Measurements from ENCODE around the gene TM2D3.

Gene TM2D3

DNA sequence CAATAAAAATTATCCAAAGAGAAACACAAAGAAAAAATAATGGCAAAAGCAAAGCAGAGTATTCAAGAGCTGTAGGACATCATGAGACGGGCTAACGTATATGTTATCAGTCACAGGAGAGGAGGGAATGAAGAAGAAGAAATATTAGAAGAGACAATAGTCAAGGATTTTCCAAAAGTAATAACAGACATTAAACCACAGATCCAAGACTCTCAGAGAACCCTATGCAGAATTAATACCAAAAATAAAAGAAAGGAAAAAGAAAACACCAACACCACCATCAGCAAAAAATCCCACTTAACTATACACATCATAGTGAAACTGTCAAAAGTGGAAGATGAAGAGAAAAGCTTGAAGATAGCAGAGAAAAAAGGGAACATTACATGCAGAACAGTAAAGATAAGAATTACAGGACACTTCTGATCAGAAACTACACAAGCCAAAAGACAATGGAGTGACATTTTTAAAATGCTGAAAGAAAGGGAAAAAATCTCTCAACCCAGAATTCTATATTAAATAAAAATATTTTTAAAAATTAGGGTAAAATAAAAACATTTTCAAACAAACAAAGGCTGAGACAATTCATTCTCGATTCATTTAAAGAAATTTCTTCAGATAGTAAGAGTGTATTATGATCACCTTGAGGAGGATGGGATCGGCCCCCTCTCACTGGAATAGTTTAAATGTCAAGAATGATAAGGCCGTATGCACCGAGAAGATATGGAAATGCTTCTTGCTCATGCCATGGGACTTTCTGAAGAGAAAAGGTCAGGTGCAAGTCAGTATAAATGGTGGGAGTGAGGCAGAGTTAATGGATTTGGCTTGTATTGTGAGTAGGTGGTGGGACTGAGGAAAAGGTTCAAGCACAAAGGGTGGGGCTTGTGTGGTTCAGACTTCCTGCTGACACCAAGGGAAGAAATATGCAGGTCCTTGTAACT is 28.5 kb downstream of the TM2D3 start:
- DNase-seq (ENCODE audit: low read depth in 2 of 2) = no peak

- DNase-seq (ENCODE audit: low read depth in 2 of 2) = no peak
Measured at GRCh38 chr15:101621961-101622360, 30.2 kb downstream of the TM2D3 start.

GRCh38 chr15:101620671-101621070 is 31.5 kb downstream of the TM2D3 start:
- DNase-seq (ENCODE audit: low read depth in 2 of 2) = no peak

DNA sequence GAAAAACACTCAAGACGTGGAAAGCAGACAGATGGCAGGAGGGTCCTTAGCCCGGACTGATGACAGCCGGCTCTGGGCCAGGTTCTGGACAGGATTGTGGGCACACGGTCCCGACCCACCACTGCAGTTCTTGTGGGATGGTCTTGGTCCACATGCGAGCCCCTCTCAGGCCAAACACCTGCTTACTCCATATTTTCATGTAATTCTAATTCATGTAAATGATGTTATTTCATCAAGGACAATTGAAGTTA is 32.6 kb downstream of the TM2D3 start:
- DNase-seq (ENCODE audit: low read depth in 2 of 2) = no peak

DNA sequence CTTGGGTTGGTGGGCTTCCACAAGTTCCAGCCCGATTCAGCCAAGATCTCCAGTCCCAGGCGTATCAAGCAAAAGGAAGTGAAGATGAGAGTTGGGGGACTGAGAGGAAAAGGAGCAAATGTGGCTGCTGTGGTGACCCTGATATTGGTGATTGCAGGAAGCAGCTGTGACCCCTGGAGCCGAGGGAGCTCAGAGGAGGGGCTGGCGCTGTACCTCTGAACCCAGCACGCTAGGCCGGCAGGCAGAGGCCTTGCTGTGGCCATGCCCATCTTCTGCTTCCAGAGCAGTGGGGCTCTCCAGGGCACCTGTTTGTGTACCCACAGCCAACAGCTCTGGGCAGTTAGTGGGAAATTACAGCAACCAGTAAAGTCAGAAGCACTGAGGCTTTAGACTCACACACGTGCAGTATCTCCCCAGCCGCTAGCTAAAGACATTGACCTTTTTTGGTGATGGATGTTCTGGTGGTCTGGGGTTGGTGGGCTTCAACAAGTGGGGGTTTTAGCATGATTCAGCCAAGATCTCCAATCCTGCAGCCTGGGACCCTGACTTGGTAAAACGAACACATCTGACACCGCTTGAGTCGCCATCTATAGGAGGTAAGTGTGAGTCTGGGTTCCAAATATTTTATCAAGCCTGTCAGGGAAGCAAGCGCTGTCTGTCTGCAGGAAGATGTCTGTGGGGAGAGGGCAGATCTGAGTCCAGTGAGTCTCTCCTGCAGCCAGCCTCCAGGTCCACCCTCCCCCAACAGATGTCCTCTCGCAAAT is 33.1 kb downstream of the TM2D3 start:
- no peak for DNase-seq (ENCODE audit: low read depth in 2 of 2)

DNA sequence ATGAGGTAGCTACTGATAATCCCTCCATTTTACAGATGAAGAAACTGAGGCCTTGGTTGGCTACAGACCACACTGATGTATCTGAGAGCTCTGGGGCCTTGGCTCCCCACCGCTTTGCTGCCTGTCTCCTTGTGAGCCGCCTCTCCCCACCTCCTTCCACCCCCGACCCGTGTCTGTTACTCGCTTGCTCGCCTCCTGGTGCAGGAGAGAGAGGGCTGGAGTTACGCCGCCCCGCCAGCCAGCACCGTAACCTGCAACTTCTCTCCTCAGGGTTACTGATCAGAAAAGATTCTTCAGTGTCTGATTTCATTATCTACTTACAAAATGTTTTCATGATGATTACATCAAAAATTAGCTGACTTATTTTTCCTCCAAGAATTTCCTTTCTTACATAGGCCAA is 34.1 kb downstream of the TM2D3 start:
- no peak for DNase-seq (ENCODE audit: low read depth in 2 of 2)

DNA sequence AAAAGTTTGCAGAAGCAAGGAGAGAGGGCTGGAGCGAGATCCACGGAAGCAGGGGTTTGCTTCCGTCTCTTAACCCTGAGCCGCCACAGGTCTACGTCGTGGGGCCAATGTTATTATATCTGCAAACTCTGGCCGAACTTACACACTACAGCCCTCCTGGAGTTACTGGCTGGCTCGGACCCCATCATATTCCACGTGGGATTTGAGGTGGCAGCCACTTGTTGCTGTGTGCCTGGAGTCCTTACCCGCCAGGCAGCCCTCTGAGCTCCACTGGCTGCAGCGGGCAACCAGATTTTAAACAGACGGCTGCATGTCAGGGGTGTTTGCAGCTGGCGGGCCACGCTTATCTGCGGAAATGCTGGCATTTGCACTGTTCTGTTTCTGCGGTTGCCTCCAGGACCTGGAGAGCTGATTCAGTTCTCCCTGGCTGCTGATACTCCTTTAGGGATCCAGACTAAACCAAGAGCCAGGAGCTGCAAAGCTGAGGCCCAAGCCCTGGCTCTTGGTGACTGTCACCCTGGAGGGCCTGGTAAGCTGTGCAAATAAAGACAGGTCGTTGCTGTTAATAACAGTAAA is 34.7 kb downstream of the TM2D3 start:
- DNase-seq (ENCODE audit: low read depth in 2 of 2) = no peak

- DNase-seq (ENCODE audit: low read depth in 2 of 2) = no peak
Measured at GRCh38 chr15:101615986-101616848, 36.0 kb downstream of the TM2D3 start.

DNA sequence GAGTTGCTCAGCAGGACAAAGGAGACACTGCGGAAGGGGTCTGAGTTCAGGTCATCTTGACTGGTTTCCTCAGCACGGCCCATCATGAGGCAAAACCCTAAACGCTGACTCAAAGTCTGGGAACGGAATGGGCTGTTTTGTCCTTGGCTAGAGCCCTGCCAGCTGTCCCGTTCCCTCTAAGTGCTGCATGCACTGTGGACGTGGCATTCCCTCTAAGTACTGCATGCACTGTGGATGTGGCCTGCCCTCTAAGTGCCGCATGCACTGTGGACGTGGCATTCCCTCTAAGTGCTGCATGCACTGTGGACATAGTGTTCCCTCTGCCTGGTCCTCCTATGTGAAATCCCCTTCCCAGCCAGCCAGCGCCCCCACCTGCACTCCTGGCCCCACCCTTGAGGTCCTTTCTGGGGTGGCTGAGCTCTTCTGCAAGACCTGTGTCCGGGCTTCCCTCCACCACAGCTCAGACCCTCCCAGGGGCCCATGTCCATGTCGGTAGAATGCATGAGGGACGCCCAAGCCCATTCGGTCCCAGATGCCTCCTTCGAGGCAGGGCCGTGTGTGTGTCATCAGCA is 36.7 kb downstream of the TM2D3 start:
- no peak for DNase-seq (ENCODE audit: low read depth in 2 of 2)

DNA sequence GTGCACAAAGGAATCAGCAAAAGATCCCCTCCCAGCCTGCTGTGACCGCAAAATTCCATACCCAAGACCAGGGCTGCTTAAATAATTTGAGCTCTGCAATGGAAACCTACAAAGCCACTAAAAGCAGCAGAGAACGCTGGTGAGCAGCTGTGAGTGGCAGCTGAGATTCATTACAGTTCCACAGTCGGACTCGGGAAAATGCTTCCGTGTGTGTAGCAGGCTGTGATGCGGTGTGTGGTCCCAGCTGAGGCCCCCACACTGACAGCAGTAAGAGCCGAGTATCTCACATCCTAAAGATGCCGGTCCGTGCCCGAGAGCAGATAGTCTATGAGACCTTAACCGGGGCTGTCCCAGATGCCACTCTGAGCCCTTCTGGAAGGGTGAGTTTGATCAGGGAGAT is 37.4 kb downstream of the TM2D3 start:
- DNase-seq (ENCODE audit: low read depth in 2 of 2) = no peak

DNA sequence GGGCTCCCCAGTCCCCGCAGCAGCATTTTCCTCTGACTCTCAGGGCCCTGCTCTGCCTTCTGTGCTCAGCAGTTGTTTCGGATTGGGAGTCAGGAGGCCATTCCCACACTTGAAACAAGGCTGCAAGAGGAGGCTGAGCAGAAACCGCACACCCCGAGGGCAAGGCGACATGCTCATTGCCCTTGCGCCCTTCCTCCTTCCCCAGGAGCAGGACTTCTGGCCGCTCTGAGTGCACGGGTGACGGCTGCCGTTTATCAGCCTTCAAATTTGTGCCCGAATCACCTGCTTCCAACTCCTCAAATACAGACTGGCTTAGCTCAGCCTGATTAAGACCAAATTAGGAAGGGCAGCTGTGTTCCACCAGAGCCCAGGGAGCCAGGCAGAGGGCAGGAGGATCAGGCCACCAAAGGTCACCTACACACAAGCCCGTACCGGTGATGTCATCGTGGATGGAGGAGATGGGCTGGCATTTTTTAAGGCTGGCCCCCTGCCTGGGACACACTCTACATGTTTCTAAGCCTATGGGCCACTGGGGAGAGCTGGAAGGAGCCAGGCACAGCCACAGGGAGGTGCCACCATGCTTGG is 38.1 kb downstream of the TM2D3 start:
- no peak for DNase-seq (ENCODE audit: low read depth in 2 of 2)

- DNase-seq (ENCODE audit: low read depth in 2 of 2) = no peak
Measured at GRCh38 chr15:101613130-101614000, 38.8 kb downstream of the TM2D3 start.

- no peak for DNase-seq (ENCODE audit: low read depth in 2 of 2)
Measured at GRCh38 chr15:101612676-101613075, 39.5 kb downstream of the TM2D3 start.

DNA sequence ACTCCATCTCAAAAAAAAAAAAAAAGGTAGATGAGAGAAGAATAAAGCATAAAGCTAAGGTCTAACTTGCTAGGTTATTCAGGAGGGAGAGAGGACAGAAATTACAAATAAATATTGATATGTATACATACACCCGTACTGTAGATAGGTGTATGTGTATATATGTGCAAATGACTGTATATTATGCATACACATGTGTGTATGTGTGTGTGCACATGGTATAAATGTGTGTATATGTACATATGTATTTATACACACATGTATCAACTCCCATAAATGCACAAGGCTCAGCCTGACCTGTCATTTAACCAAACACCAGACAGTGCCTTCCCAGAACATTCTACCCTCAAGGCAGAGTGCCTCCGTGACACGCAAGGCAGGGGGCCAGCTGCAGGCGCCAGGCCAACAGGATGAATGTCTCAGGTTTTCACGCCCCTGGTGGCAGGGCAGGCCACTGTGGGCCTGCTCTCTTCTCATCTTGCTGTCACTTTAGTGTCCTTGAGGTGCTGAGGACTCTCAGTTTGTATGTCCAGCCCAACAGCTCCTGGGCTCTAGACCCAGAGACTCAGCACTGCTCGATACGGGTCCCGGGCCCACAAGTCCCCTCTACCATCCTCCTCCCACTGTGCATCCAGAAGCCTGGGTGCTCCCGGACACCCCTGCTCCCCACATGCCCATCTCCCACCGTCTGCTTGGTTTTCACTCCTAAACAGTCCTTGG is 40.4 kb downstream of the TM2D3 start:
- no peak for DNase-seq (ENCODE audit: low read depth in 2 of 2)

GRCh38 chr15:101611007-101611406 is 41.2 kb downstream of the TM2D3 start:
- DNase-seq (ENCODE audit: low read depth in 2 of 2) = no peak

DNA sequence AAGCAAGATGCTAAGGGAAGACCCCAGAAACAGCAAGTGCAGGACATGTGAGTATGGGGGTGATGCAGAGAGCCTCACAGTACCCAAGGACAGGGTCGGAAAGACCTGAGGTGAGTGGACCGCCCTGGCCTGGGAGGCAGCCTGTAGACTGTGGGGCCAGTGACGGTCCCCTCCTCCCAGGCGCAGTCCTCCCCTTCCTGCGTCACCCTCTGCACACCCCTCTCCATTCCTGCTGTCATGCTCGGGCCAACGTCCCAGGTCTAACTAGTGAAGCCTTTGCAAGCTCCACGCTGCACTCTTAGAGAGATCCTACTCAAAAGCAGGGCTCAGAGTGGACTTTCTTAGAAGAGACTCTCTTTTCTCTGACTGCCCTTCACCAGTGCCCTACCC is 41.6 kb downstream of the TM2D3 start:
- DNase-seq (ENCODE audit: low read depth in 2 of 2) = no peak

GRCh38 chr15:101609742-101610610 is 42.2 kb downstream of the TM2D3 start:
- DNase-seq (ENCODE audit: low read depth in 2 of 2) = no peak

- DNase-seq (ENCODE audit: low read depth in 2 of 2) = no peak
Measured at GRCh38 chr15:101608201-101608600, 44.0 kb downstream of the TM2D3 start.

- DNase-seq (ENCODE audit: low read depth in 2 of 2) = no peak
Measured at GRCh38 chr15:101607108-101607507, 45.1 kb downstream of the TM2D3 start.
